RPMI7951 (cell line): ENCODE results near the gene ZSCAN25. TPM values are rescaled to one million over a fixed set of nuclear protein-coding genes. Genes with fewer than 3 reads are reported as not detected.

ENCODE experiments used
- total RNA-seq: library from RNA; depleted of rRNA; stranded (reverse); fragments of >200 nt; shearing (Covaris generic); gene quantifications from 2 replicates; pipeline ENCODE4 v1.2.3, GENCODE V29; 2014; rRNA removed

The ZSCAN25 gene
- total RNA-seq, 1 experiment from 2014 or later: 6.1 TPM

Other genes starting within 250 kb of the ZSCAN25 start
- 248 and 283 TPM in 2 replicates for gene ARPC1B, start 242.2 kb upstream of the ZSCAN25 start, total RNA-seq
- 82.1 and 129 TPM in 2 replicates for gene PDAP1, start 208.3 kb upstream of the ZSCAN25 start, total RNA-seq
- 210 and 240 TPM in 2 replicates for gene BUD31, start 208.0 kb upstream of the ZSCAN25 start, total RNA-seq
- gene PTCD1, start 178.1 kb upstream of the ZSCAN25 start, total RNA-seq: 4.4 and 4.9 TPM in 2 replicates
- 21.7 and 22.6 TPM in 2 replicates for gene CPSF4, start 178.0 kb upstream of the ZSCAN25 start, total RNA-seq
- 2,749 and 4,266 TPM in 2 replicates for gene ATP5MF, start 150.8 kb upstream of the ZSCAN25 start, total RNA-seq
- gene ZNF789, start 144.1 kb upstream of the ZSCAN25 start, total RNA-seq: 7.2 and 7.7 TPM in 2 replicates
- gene ZNF394, start 116.7 kb upstream of the ZSCAN25 start, total RNA-seq: 15.9 and 19.2 TPM in 2 replicates
- gene ZKSCAN5, start 112.3 kb upstream of the ZSCAN25 start, total RNA-seq: 12.7 and 15.4 TPM in 2 replicates
- 9.5 and 10.8 TPM in 2 replicates for gene FAM200A, start 64.8 kb upstream of the ZSCAN25 start, total RNA-seq
- 44.4 and 49.5 TPM in 2 replicates for gene ZNF655, start 58.3 kb upstream of the ZSCAN25 start, total RNA-seq
- gene TMEM225B, start 18.7 kb upstream of the ZSCAN25 start, total RNA-seq: 0.72 TPM in 1 of 2 replicates, not detected in the other
- 0.24 and 0.49 TPM in 2 replicates for gene CYP3A5, start 63.0 kb downstream of the ZSCAN25 start, total RNA-seq
- gene CYP3A7, start 118.2 kb downstream of the ZSCAN25 start, total RNA-seq: not detected in 2 replicates
- not detected in 2 replicates for gene CYP3A4, start 167.2 kb downstream of the ZSCAN25 start, total RNA-seq
- gene CYP3A43, start 211.1 kb downstream of the ZSCAN25 start, total RNA-seq: not detected in 2 replicates